OCI-LY3 (cell line): ENCODE results near the gene OR5B17.

ENCODE experiments used
- H2AFZ ChIP-seq: fragments of 200-600, 300-600 bp; shearing (Covaris generic); 2 replicates; pipeline ENCODE4 v1.6.0; 2014; ENCODE audit warnings: antibody characterized with exemption, low read depth, low read length
- H3K27ac ChIP-seq: fragments of 200-600, 300-600 bp; sonication (generic); 2 replicates; pipeline ENCODE4 v1.5.1; 2014; ENCODE audit warnings: mild to moderate bottlenecking, low read length, moderate library complexity, mixed read lengths
- H3K27me3 ChIP-seq: fragments of 200-600, 300-600 bp; sonication (generic); 2 replicates; pipeline ENCODE4 v1.6.1; 2014; ENCODE audit warnings: low read depth, low read length, mixed read lengths
- H3K36me3 ChIP-seq: fragments of 200-600, 300-600 bp; sonication (generic); replicated peaks from 2 replicates; pipeline ENCODE3; 2014; ENCODE audit warnings: low read depth, low read length, mixed read lengths
- H3K4me1 ChIP-seq: fragments of 300-600, 200-600 bp; sonication (generic); 2 replicates; pipeline ENCODE4 v1.6.1; 2014; ENCODE audit warnings: low read length, mixed read lengths
- H3K4me2 ChIP-seq: fragments of 200-600, 300-600 bp; sonication (generic); 2 replicates; pipeline ENCODE4 v1.6.1; 2014; ENCODE audit warnings: low read length, mixed read lengths
- H3K4me3 ChIP-seq: fragments of 300-600, 200-600 bp; sonication (generic); 2 replicates; pipeline ENCODE4 v1.5.1; 2014; ENCODE audit warnings: antibody characterized with exemption, mild to moderate bottlenecking, low read length, moderate library complexity
- H3K79me2 ChIP-seq: fragments of 300-600, 200-600 bp; shearing (Covaris generic); 2 replicates; pipeline ENCODE4 v1.6.1; 2014; ENCODE audit warnings: mild to moderate bottlenecking, low read length, mixed read lengths
- H3K9ac ChIP-seq: fragments of 300-600, 200-600 bp; shearing (Covaris generic); 2 replicates; pipeline ENCODE4 v1.6.0; 2014; ENCODE audit warnings: mild to moderate bottlenecking, low read length, moderate library complexity
- H3K9me3 ChIP-seq: fragments of 200-600, 300-600 bp; shearing (Covaris generic); 2 replicates; pipeline ENCODE4 v1.6.1; 2014; ENCODE audit warnings: low read length, mixed read lengths; ENCODE audit not compliant: insufficient read depth
- H4K20me1 ChIP-seq: fragments of 200-600, 300-600 bp; sonication (generic); 2 replicates; pipeline ENCODE4 v1.6.1; 2016; ENCODE audit warnings: low read length, mixed read lengths; ENCODE audit not compliant: insufficient read depth
- CTCF ChIP-seq: fragments of 200-600, 300-600 bp; sonication (generic); IDR thresholded peaks from 2 replicates; pipeline ENCODE4 v1.5.1; 2014; ENCODE audit warnings: antibody characterized with exemption, low read length, low read depth
- EZH2phosphoT487 ChIP-seq: fragments of 200-600 bp; shearing (Covaris generic); IDR thresholded peaks from 2 replicates; pipeline ENCODE4 v1.6.1; 2018; ENCODE audit warnings: antibody characterized with exemption, mixed run types, low read depth

Gene OR5B17

GRCh38 chr11:58392746-58393145 lies 33.9 kb upstream of the OR5B17 start:
- TF ChIP-seq CTCF = no peak
- no peak for TF ChIP-seq EZH2phosphoT487
- Histone ChIP-seq H3K4me3 (no peak overlapping the region), H3K4me1 (no peaks in the 10 kb centered on the region), H3K36me3 (no peaks in the 10 kb centered on the region), H3K4me2 (no peak overlapping the region), H4K20me1 (no peaks in the 10 kb centered on the region), H3K27me3 (no peaks in the 10 kb centered on the region), H3K27ac (no peak overlapping the region), H2AFZ (no peak overlapping the region), H3K79me2 (no peaks in the 10 kb centered on the region), H3K9me3 (no peaks in the 10 kb centered on the region), H3K9ac (no peak overlapping the region)

- Histone ChIP-seq H3K9ac (no peak overlapping the region), H2AFZ (no peak overlapping the region), H3K27me3 (no peaks in the 10 kb centered on the region), H3K4me2 (no peak overlapping the region), H3K4me3 (no peak overlapping the region), H4K20me1 (no peaks in the 10 kb centered on the region), H3K27ac (no peak overlapping the region), H3K79me2 (no peaks in the 10 kb centered on the region), H3K9me3 (no peaks in the 10 kb centered on the region), H3K4me1 (no peaks in the 10 kb centered on the region), H3K36me3 (no peaks in the 10 kb centered on the region)
- TF ChIP-seq CTCF (no peak), EZH2phosphoT487 (no peak)
Observed at GRCh38 chr11:58391879-58392278, 33.0 kb upstream of the OR5B17 start.

- no peak overlapping the region for H3K4me2 ChIP-seq
- H3K4me1 ChIP-seq = no peaks in the 10 kb centered on the region
- H3K9me3 ChIP-seq = no peaks in the 10 kb centered on the region
- no peak overlapping the region for H3K4me3 ChIP-seq
- H3K27me3 ChIP-seq = no peaks in the 10 kb centered on the region
- TF ChIP-seq CTCF = no peak
- TF ChIP-seq EZH2phosphoT487 = no peak
- no peak overlapping the region for H2AFZ ChIP-seq
- H3K79me2 ChIP-seq = no peaks in the 10 kb centered on the region
- H3K9ac ChIP-seq = no peak overlapping the region
- H3K36me3 ChIP-seq = no peaks in the 10 kb centered on the region
- no peaks in the 10 kb centered on the region for H4K20me1 ChIP-seq
- H3K27ac ChIP-seq = no peak overlapping the region
Observed at GRCh38 chr11:58390551-58391063, 31.7 kb upstream of the OR5B17 start.

- Histone ChIP-seq H3K9ac (no peak overlapping the region), H3K4me2 (no peak overlapping the region), H3K27ac (no peak overlapping the region), H4K20me1 (no peaks in the 10 kb centered on the region), H2AFZ (no peak overlapping the region), H3K79me2 (no peaks in the 10 kb centered on the region), H3K9me3 (no peaks in the 10 kb centered on the region), H3K27me3 (no peaks in the 10 kb centered on the region), H3K4me1 (no peaks in the 10 kb centered on the region), H3K36me3 (no peaks in the 10 kb centered on the region), H3K4me3 (no peak overlapping the region)
- no peak for TF ChIP-seq CTCF
- no peak for TF ChIP-seq EZH2phosphoT487
Observed at GRCh38 chr11:58354727-58355126, 4.1 kb downstream of the OR5B17 start.
